AG08395 (cell line): Measurements from ENCODE around the gene FAM229B.

Experiments used
- DNase-seq: peaks from one replicate; pipeline ENCODE4 v3.0.0; 2012; ENCODE audit warnings: mixed read lengths, low spot score

Gene FAM229B

DNA sequence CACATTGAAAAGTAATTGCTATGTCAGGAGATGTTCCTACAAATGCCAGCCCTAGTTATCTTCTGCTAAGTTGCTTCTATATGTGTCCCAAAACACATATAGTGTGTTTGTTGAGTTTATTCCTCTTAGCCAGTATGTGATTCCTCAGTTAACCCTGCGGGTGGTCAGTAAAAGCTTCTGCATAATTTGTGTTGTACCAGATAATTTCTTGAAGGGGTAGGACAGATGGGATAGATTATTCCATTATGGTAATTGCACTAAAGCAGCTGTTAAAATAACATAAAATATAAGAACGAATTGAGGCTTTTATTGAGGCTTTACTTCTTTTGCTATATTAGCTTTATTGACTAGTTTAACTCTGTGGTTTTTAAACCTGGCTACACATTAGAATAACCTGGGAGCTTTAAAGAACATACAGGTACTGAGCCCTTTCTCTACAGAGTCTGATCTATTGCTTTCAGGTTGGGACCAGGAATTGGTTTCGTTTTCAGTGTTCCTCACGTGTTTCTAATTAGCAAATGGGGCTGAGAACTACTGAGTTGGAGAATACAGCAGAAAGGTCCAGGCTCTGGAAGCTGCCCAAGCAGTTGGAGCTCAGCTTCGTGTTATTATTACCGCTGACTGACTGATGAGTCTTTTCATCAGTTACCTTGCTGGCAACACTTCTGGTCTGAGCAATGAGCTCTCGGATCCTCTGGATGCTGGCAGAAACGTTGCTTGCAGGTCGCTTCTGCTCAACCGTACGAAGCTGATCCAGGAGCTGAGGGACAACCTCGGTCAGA lies 56.9 kb downstream of the FAM229B start:
- DNase-seq, result peak; percentile 14

DNA sequence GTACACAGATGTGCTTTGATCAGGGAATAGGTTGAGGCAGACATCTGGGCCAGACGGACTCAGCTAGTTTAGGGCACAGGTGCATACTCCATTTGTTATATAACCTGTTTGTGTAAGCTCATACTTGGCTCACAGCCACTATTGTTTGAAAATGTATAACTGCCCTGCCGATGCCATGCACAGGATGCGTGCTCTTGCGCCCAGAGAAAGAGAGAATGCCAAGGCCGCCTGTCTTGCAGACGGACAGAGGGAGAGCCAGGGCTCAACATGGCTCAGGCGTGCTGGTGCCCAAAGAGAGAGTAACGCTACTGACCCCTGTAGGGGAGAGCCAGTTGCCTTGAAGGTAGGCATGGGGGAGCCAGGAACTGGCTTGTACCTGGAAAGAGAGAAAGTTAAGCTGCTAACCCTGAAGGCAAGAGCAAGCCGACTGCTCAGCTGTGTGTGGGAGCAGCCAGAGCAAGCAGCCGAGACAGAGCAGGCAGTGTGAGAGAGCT lies 57.7 kb downstream of the FAM229B start:
- no peak for DNase-seq

DNA sequence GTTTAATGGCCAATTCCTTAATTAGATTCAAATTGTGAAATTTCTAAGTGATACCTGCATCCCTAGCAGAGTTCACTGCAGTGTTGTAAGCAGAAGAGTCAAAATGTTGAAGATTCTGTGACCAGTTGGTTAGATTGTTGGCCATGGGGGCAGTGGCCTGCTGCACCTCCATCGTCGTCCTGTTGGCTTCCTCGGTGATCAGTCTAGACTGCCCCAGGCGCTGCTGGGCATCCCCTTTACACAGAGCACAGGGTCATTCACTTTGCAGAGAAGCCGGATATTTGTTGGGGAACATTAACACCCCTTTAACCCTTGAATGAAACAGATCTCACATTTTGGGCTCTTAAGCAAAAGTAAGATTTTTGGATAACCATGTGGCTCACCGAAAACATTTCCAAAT lies 60.7 kb downstream of the FAM229B start:
- no peak for DNase-seq

- no peak for DNase-seq
Measured at GRCh38 chr6:112149236-112149635, 61.8 kb downstream of the FAM229B start.

DNA sequence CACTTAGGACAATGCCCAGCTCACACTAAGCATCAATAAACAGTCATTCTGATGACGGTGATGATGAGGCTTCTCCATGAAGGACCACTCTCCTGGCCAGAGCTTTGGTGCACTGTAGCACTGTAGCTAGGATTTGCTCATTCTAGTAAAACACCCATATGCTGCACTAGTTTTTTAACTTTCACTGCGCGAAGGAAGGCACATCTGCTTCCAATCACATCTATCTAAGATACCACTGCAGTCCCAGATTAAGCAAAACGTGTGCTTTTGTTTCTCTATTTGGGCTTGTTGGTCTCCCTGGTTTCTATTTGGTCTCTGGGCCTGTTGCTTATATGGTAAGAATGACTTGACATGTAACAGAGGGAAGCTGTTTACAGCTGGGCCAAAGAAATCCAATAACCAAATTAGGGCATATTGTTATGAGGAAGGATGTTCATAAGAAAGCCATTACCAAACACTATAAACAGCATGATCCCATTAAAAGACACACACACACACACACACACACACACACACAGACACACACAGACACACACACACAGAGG lies 62.4 kb downstream of the FAM229B start:
- DNase-seq, result peak; percentile 36

DNA sequence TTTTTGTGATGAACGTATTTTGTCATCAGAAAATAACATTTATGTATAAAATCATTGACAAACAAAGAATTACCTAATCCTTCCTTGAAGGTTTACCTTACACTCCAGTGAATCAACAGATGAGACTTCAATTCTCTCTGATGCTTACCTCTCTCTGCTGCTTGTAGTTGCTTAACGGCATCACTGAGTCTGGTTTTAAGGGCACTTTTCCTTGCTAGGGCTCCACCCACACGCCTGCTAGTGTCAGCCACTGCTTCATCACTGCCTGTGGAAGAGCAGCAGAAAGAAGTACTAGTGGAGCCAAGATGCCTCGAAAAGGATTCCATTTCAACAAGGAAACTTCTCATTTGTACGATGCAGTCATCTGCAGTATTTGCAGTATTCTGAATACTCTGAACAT lies 63.0 kb downstream of the FAM229B start:
- DNase-seq, result peak; percentile 18
